NCI-H526 (cell line): ENCODE results near the gene ZNF581.

Source experiments
- DNase-seq, 2 experiments: peaks; one replicate each; lab custom pipeline; 2025; lab: John Stamatoyannopoulos, UW

The ZNF581 gene

DNA sequence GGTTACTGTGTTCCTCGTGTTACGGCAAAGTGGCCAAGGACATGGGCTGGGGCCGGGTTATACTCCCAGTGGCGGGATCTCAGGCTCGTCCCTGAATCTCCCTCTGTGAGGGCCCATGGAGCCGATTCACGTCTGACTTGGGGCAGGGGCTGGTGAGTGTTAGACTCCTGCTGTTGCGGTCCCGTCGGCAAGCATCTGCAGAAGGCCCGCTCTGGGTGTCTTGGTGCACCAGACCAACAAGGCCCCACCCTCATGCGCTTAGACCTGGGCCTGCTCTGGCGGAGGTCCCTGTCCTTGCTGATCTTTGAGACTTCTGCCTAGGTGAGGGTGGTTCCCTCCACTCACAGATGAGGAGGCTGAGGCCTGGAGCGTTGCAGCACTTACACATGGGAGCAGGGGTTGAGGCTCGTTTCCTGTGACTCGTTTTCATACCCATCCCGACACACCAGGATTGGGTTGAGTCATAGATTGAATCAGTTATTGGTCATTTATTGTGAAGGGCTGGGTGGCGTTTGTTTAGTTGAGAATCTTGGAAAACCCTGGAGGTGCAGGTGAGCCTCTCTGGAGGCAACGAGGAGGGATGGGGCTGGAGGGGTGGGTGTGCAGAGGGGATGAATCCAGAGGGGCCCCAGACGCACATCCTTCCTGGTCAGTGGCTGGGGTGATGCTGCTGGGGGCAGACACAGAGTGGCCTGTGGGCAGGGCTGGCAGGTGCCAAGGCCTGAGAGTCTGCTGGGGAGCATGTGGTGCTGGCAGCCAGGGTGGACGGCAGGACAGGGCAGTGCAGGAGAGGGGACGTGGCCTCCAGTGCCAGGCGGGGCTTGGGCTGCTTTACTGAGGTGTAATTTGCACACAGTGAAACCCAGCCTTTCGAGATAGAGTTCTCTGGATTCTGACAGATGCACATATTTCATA is 36.2 kb downstream of the ZNF581 start:
- DNase-seq = no peak

GRCh38 chr19:55680339-55681130 is 37.1 kb downstream of the ZNF581 start:
- no peak for DNase-seq

DNA sequence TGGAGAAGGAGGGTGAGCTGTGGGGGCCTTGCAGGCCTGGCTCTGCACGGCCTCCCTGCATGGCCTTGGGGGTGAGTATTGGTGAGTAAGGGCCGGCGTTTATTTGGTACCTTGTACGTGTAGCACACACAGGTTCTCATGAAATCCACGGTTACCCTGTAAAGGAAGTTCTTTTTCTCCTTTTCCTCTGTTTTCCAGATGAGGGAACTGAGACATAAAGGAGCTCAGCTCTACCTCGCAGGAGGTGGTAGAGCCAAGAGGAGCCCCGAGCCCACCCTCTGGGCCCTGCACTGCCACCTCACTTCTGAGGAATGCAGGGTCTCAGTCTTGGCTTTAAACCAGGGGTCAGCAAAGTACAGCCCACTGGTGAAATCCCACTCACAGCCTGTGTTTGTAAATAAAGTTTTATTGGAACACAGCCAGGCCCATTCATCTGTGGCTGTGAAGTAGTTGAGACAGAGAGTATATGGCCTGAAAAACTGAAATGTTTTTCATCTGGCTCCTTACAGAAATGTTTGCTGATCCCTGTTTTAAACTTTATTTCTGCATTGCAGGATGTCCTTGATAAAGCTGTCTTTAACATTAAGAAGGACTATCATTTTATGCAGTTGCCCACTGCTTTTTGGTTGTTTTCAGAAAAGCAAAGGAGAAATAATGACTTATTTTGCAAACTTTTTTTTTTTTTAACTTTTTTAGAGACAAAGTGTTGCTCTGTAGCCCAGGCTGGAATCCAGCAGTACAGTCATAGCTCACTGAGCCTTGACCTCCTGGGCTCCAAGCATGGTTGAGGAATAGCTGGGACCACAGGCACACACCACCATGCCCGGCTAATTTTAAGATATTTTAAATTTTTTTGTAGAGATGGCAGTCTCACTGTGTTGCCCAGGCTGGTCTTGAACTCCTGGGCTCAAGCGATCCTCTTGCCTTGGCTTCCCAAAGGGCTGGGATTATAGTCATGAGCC is 38.0 kb downstream of the ZNF581 start:
- no peak for DNase-seq

- no peak for DNase-seq
These were observed 40.2 kb downstream of the ZNF581 start for GRCh38 chr19:55683449-55684261.

- no peak for DNase-seq
These were observed 41.7 kb downstream of the ZNF581 start for GRCh38 chr19:55684946-55685681.

DNA sequence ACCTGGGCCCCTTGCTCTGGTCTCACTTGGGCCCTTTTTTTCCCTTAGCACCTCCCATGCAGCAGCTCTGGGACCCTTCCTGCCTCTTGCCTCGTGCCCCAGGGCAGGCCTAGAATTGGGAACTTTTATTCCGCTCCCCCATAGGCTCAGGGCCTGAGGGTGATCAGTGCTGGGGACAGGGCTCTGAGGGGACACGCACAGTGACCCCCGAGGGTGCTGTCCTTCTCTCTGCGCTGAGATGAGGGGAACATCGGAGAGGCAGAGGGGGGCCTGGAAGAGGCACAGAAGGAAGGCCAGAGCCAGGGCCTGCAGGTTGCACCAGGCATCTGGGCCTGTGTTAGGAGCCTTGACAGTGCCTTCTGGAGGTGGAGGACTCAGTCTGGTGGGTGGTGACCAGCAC is 42.3 kb downstream of the ZNF581 start:
- no peak for DNase-seq

GRCh38 chr19:55686311-55687050 is 43.0 kb downstream of the ZNF581 start:
- no peak for DNase-seq

GRCh38 chr19:55687281-55688201 is 44.1 kb downstream of the ZNF581 start:
- no peak for DNase-seq

GRCh38 chr19:55688422-55689218 is 45.2 kb downstream of the ZNF581 start:
- peak; percentile 37 to 74 for DNase-seq

DNA sequence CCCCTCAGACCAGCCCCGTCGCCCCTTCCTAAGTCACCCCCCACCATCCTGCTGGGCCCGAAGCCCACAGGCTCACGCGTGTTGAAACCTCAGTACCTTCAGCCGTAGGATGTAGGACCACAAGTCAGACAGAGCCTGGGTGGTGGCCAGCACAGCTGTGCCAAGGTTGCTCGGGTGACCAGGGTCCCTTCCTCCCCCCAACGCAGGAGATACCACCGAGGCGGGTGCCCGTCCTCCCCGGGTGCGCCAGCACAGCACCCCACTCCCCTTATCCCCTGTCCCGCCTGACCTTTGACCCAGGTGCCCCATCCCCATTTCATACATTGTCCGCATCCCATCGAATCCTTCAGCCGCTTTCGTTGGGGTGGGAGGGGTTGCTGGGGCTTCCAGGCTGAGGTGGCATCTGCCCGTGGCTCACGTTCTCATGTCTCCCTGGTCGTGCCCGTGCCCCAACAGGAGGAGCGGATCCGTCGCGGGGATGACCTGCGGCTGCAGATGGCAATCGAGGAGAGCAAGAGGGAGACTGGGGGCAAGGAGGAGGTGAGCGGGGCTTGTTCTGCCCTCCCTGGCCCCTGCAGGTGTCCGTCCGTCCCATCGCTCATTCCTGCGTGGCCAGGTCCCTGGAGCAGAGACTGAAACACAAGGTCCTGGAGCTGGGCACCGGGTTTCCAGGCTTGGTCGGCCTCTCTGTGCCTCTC is 46.1 kb downstream of the ZNF581 start:
- no peak for DNase-seq

GRCh38 chr19:55690109-55690768 is 46.8 kb downstream of the ZNF581 start:
- no peak for DNase-seq

DNA sequence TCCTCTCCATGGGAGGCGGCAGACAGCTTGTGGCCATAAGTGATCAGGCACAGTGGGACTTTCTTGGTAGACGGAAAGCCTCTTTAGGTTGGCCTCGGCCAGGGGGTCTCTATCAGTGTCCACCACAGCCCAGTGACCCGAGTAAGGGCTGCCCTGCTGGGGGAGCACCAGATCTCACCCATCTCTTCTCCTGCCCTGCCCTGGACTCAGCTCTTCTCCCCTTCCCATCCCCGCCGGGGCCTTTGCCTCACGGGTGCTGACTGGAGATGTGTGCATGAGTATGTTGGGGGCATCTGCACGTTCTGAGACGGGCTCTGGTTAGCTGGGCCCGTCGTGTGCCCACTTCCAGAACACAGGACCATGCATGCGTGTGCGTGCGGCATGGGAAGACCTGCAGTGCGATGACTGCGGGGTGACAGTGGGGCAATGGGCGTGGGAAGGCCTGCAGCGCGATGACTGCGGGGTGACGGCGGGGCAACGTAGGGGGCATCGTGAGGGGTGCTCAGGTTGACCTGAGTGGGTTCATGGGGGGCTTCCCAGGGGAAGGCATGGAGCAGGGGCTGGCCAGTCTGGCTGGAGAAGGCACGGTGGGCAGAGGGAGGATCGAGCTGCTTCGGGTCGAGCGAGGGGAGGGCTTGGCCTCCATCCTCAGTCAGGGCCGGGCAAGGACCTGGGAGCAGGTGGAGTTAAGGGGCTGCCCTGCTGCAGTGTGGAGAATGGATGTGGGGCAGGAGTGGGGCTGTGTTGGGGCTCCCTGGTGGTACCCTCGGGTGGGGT is 47.5 kb downstream of the ZNF581 start:
- no peak for DNase-seq

GRCh38 chr19:55691561-55692481 is 48.4 kb downstream of the ZNF581 start:
- DNase-seq = no peak

DNA sequence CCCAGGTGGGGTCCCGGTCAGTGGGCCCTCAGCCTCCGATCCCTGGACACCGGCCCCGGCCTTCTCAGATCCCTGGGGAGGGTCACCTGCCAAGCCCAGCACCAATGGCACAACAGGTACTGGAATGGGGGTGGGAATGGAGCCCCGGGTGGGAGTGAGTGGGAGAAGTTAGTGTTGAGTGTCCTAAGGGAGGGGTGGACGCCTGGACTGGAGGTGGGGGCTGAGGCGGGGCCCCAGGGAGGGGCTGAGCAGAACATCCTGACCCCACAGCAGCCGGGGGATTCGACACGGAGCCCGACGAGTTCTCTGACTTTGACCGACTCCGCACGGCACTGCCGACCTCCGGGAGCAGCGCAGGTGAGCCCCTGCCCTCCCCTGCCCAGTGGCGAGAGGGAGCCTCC is 49.2 kb downstream of the ZNF581 start:
- DNase-seq = no peak
